MCF 10A (cell line): ENCODE measurements around the gene SOX6. TPM values are rescaled to one million over a fixed set of nuclear protein-coding genes. Genes with fewer than 3 reads are reported as not detected.

ENCODE experiments used
- BruUV-seq: library from RNA; stranded (reverse); fragments of 400-500 nt; replicated peaks from 2 replicates; lab custom pipeline; 2021; lab: Mats Ljungman, UMichigan
- CTCF ChIA-PET: fragments of 300-600 bp; sonication (Branson Sonifier 250); formaldehyde crosslinking; extraction: SDS; loops from one replicate; lab custom pipeline; 2021; ENCODE audit warnings: antibody characterized with exemption, inconsistent platforms; lab: Yijun Ruan, JAX
- POLR2A ChIA-PET: fragments of 300-600, 350-650 bp; sonication (Branson Sonifier 250); formaldehyde crosslinking; extraction: SDS; loops from one replicate; lab custom pipeline; 2020; ENCODE audit warnings: antibody characterized with exemption, inconsistent platforms; lab: Yijun Ruan, JAX
- DNase-seq: peaks from one replicate; pipeline ENCODE4 v3.0.0-alpha.2; 2018; ENCODE audit not compliant: unreplicated experiment
- H3K27ac Mint-ChIP-seq: one replicate; pipeline ENCODE4 v1.8.0; 2022; ENCODE audit warnings: mild to moderate bottlenecking, low read depth, mixed read lengths; ENCODE audit not compliant: unreplicated experiment
- H3K27me3 Mint-ChIP-seq: one replicate; pipeline ENCODE4 v1.8.0; 2022; ENCODE audit warnings: mixed read lengths; ENCODE audit not compliant: insufficient read depth, unreplicated experiment
- H3K36me3 Mint-ChIP-seq: one replicate; pipeline ENCODE4 v1.8.0; 2022; ENCODE audit warnings: mild to moderate bottlenecking, moderate library complexity, mixed read lengths; ENCODE audit not compliant: insufficient read depth, unreplicated experiment
- H3K4me1 Mint-ChIP-seq: one replicate; pipeline ENCODE4 v1.8.0; 2022; ENCODE audit warnings: mixed read lengths; ENCODE audit not compliant: insufficient read depth, unreplicated experiment
- H3K4me3 Mint-ChIP-seq: one replicate; pipeline ENCODE4 v1.8.0; 2022; ENCODE audit warnings: mild to moderate bottlenecking, moderate library complexity, mixed read lengths; ENCODE audit not compliant: unreplicated experiment
- H3K9me3 Mint-ChIP-seq: one replicate; pipeline ENCODE4 v1.8.0; 2022; ENCODE audit warnings: mixed read lengths; ENCODE audit not compliant: unreplicated experiment
- intact Hi-C: fragments of 100-400 bp; cut with micrococcal nuclease; formaldehyde crosslinking; loops from 2 replicates; pipeline ENCODE4 v1.14.1; 2022
- total RNA-seq: library from RNA; stranded (reverse); gene quantifications from 2 replicates; pipeline ENCODE4 v1.2.3, GENCODE V29; 2022
- TF ChIP-seq, protein P1 (sequence below): fragments of 200-600 bp; IDR thresholded peaks from one replicate; pipeline ENCODE4 v1.8.0; 2022; ENCODE audit warnings: antibody characterized with exemption, mild to moderate bottlenecking; ENCODE audit not compliant: unreplicated experiment

Gene SOX6
- total RNA-seq, 1 experiment from 2014 or later: 6.4 TPM

DNA sequence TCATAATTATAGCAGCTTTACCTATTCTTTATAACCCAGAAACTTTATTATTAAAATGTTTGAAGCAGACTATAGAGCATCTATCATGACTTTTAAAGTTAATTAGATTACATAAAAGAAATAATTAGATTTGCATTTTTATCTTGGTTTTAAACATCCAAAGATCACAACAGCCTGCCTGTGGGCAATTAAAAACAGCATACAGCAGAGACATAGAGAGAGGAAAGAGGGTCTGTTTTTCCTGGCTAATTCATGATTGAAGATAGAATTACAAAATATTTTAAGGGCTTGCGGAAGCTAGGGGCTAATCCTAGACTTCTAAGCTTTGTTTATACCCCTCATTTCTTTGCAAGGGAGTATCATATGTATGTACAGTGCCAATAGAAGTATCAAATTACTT is 178.1 kb downstream of the SOX6 start:
- POLR2A ChIA-PET: no interaction called here
- no TSS peak for BruUV-seq
- Mint-ChIP-seq H3K27me3 (no peaks in the 10 kb centered on the region), H3K27ac (no peak overlapping the region), H3K4me1 (peaks cover 6% of the 10 kb centered on the region), H3K36me3 (peaks cover 6% of the 10 kb centered on the region), H3K9me3 (no peaks in the 10 kb centered on the region), H3K4me3 (no peak overlapping the region)
- TF ChIP-seq, protein P1, sequence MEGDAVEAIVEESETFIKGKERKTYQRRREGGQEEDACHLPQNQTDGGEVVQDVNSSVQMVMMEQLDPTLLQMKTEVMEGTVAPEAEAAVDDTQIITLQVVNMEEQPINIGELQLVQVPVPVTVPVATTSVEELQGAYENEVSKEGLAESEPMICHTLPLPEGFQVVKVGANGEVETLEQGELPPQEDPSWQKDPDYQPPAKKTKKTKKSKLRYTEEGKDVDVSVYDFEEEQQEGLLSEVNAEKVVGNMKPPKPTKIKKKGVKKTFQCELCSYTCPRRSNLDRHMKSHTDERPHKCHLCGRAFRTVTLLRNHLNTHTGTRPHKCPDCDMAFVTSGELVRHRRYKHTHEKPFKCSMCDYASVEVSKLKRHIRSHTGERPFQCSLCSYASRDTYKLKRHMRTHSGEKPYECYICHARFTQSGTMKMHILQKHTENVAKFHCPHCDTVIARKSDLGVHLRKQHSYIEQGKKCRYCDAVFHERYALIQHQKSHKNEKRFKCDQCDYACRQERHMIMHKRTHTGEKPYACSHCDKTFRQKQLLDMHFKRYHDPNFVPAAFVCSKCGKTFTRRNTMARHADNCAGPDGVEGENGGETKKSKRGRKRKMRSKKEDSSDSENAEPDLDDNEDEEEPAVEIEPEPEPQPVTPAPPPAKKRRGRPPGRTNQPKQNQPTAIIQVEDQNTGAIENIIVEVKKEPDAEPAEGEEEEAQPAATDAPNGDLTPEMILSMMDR: no peak
- CTCF ChIA-PET: interaction anchor here (1.1 kb wide), 1 partner anchor 436 kb away, joined by 3 read pairs; no protein-coding TSS in a partner anchor
- intact Hi-C loops: no loop called here
- DNase-seq: no peak

DNA sequence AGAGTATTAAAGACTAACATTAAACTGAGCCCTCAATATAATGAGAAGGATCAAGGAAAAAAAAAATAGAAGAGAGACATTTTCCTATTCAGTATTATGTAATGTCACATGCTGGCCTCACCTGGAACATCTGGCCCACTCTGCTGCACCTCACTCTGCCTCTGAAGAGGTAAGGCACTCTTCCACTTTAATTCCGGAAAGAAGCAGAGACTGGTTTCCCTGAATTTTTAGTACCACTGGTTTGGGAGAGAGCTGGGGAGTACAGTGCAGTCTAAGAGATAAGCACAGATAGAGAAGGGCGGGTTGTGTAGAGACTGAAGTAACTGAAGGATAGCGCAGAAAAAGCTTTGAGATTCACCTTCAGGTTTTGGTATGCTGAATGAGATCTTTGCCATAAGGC is 178.7 kb downstream of the SOX6 start:
- H3K4me1 Mint-ChIP-seq: peaks cover 6% of the 10 kb centered on the region
- BruUV-seq: no TSS peak
- no peak overlapping the region for H3K27ac Mint-ChIP-seq
- POLR2A ChIA-PET: no interaction called here
- intact Hi-C loops: no loop called here
- CTCF ChIA-PET: interaction anchor here (0.9 to 1.1 kb wide), 2 partner anchors 79 to 436 kb away, joined by 3 to 5 read pairs; no protein-coding TSS in a partner anchor
- no peak for DNase-seq
- TF ChIP-seq, protein P1: no peak
- no peaks in the 10 kb centered on the region for H3K27me3 Mint-ChIP-seq
- H3K4me3 Mint-ChIP-seq: no peak overlapping the region
- H3K9me3 Mint-ChIP-seq: no peaks in the 10 kb centered on the region
- peaks cover 6% of the 10 kb centered on the region for H3K36me3 Mint-ChIP-seq

DNA sequence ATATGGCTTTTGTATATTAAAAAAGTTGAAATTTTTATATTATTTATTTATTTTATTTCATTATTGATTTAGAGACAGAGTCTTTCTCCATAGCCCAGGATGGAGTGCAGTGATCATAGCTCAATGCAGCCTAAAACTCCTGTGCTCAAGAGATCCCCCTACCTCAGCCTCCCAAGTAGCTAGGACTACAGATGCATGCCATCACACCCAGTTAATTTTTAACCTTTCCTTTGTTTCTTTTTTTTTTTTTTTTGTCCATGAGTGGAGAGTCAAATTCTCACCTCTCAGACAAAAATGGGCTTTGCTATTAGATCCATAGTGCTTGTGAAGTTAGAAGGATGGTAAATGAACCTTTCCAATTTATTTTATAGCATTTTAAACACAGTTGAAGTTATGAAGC is 182.5 kb downstream of the SOX6 start:
- ChIA-PET CTCF (no interaction called here), POLR2A (no interaction called here)
- H3K4me1 Mint-ChIP-seq: no peaks in the 10 kb centered on the region
- intact Hi-C loops: no loop called here
- H3K27ac Mint-ChIP-seq: no peak overlapping the region
- no peaks in the 10 kb centered on the region for H3K27me3 Mint-ChIP-seq
- no TSS peak for BruUV-seq
- H3K4me3 Mint-ChIP-seq: no peak overlapping the region
- H3K36me3 Mint-ChIP-seq: peaks cover 6% of the 10 kb centered on the region
- TF ChIP-seq, protein P1: no peak
- no peak for DNase-seq
- no peaks in the 10 kb centered on the region for H3K9me3 Mint-ChIP-seq

DNA sequence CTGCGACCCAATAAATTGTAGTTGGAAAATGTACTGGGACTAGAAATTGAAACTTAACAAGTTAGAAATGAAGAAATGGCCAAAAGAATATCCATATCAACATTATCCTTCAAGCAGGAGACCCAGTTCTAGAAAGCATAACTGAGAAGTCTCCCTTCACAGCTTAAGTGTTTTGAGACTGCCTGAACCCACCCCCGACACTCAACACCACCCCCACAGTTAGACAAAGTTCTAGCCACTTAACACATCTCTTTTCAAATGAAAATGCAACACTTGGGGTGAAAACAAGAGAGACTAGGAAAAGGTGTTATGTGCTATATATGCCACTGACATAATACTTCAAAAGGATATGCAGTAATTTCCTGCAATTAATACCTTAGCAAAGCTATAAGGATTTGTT is 184.5 kb downstream of the SOX6 start:
- intact Hi-C loops: no loop called here
- Mint-ChIP-seq H3K27me3 (no peaks in the 10 kb centered on the region), H3K4me3 (no peak overlapping the region), H3K4me1 (no peaks in the 10 kb centered on the region), H3K27ac (no peak overlapping the region), H3K36me3 (no peaks in the 10 kb centered on the region), H3K9me3 (no peaks in the 10 kb centered on the region)
- TF ChIP-seq, protein P1: no peak
- CTCF ChIA-PET: no interaction called here
- no peak for DNase-seq
- POLR2A ChIA-PET: interaction anchor here (0.7 kb wide), 1 partner anchor 48 kb away, joined by 3 read pairs; no protein-coding TSS in a partner anchor
- BruUV-seq: no TSS peak
